RWPE1 (cell line): ENCODE measurements around the gene RPS6KB2.
A peak's percentile ranks its signal among the peaks of the same experiment; 100 is the strongest.

Experiments
- CTCF ChIA-PET: fragments of 350-600 bp; sonication (Branson Sonifier 250); formaldehyde crosslinking; extraction: SDS; loops from one replicate; lab custom pipeline; 2021; lab: Yijun Ruan, JAX
- POLR2A ChIA-PET: fragments of 400-600 bp; formaldehyde crosslinking; extraction: SDS; loops from one replicate; lab custom pipeline; 2020; ENCODE audit warnings: antibody characterized with exemption; ENCODE audit not compliant: low non-redundant PET; lab: Yijun Ruan, JAX
- DNase-seq: peaks from one replicate; pipeline ENCODE4 v3.0.0; 2012; ENCODE audit warnings: low spot score
- H3K27ac ChIP-seq: fragments of 450-650 bp; 2 replicates; pipeline ENCODE4 v1.5.1; 2017
- TF ChIP-seq, protein P1 (sequence below): fragments of 450-650 bp; conservative IDR thresholded peaks from 2 replicates; pipeline ENCODE4 v1.5.1; 2017; ENCODE audit warnings: low read depth, mild to moderate bottlenecking

RPS6KB2 gene

DNA sequence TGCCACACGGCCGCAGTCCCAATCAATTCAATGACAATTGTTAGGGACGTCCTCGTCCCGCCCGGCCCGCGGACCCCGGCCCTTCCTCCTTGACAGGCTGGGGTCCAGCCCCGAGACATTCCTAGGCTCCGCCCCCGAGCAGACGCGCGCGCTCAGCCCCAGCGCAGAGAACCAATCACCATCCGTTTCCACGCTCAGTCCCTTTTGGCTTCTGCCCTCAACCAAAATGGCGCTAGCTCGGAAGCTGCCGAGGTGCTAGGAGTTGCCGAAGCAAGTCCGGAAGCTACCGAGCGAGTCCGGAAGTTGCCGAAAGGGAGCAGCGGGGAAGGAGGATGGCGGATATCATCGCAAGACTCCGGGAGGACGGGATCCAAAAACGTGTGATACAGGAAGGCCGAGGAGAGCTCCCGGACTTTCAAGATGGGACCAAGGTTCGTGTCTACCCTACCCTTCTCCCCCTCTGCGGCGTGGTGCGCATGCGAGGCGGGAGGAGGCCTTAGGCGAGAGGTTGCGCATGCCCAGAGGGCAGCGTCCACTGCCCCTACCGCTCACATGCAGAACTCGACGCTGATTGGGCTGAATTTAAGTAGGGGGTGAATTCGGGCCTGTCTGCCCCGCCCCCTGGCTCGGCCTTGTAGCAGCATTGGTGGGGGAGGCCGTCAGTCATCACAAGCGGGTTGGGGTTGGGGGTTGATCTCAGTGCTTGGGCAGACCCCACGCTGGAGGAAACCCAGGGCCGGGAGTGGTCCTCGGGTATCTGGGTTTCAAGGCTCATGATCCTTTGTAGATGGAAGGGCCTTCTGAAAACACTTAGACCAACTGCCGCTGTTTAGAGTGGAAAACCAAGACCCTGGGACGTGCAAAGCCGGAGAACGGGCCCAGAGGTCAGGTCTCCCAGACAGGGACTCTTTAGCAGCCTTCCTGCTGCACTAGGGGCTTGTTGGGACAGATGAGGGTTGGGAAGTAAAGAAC lies 54.8 kb downstream of the RPS6KB2 start, which contains the start of gene AIP:
TSS of gene AIP (plus strand) at position 200 of the 972 bp plus-strand sequence. CDS start at position 333, 133 bp downstream.
- peak; percentile 98 for DNase-seq
- ChIA-PET CTCF (no interaction called here), POLR2A (interaction anchor here (1.0 kb wide), 1 partner anchor 14 kb away, joined by 5 read pairs; the partner anchor contains the start of gene TMEM134)
- H3K27ac ChIP-seq = peak within 1 kb of the TSS; percentile 81
- TF ChIP-seq, protein P1, sequence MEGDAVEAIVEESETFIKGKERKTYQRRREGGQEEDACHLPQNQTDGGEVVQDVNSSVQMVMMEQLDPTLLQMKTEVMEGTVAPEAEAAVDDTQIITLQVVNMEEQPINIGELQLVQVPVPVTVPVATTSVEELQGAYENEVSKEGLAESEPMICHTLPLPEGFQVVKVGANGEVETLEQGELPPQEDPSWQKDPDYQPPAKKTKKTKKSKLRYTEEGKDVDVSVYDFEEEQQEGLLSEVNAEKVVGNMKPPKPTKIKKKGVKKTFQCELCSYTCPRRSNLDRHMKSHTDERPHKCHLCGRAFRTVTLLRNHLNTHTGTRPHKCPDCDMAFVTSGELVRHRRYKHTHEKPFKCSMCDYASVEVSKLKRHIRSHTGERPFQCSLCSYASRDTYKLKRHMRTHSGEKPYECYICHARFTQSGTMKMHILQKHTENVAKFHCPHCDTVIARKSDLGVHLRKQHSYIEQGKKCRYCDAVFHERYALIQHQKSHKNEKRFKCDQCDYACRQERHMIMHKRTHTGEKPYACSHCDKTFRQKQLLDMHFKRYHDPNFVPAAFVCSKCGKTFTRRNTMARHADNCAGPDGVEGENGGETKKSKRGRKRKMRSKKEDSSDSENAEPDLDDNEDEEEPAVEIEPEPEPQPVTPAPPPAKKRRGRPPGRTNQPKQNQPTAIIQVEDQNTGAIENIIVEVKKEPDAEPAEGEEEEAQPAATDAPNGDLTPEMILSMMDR = no peak

DNA sequence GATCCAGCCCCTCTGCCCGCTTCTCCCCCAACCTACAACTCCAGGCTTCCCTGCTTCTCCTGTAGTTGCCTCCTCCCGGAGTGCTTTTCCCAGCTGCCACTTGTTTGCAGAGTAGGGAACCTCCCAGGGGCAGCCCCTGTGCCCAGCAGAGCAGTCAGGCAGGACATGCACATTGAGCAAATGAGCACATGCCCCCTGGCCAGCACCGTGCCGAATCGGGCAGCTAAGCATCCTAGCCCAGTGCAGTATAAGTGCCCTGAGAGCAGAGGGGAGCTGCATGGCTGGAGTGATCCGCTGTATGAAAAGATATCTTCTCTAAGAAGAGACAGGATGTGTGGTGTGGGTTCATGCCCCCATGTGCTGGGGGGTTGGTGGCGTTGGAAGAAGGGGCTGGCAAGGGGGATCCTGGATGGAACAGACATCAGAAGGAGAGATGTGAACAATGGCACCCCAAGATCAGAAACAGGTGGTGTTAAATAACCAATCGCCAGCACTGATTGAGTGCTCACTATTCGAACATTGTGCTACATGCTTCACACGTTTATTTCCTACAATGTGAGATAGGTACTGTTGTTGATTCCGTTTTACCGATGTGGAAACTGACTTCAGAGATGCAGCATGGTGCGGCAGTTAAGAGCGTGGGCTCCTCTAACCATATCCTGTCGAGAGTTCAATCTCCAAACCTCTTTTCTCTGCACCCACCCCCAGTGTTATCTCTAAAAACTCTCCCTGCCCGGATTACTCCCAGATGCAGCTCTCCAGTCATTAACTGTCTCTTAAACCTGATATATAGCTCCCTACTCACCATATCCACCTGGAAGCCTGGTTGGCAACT lies 55.8 kb downstream of the RPS6KB2 start:
- ChIA-PET CTCF (no interaction called here), POLR2A (no interaction called here)
- TF ChIP-seq, protein P1 = no peak
- DNase-seq = no peak
- H3K27ac ChIP-seq = peak overlapping the region; percentile 81

DNA sequence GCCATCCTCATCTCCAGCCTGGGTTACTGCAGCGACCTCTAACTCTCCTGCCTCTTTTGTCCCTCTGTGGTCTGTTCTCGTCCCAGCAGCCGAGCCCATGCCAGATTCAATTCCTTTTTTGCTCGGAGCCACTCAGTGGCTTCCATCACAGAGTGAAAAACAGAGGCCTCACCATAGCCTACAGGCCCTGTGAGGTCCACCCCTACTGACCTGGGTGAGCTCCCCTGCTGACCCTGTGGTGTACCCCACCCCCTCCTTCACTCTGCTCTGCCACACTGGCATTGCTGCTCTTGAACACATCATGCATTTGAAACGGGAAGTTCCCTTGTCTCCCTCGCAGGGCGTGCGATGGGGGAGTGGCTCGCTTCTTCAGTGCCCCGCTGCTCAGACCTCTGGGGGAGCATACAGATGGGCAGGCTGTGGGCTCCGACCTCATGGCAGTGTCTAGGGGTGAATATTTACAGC lies 56.6 kb downstream of the RPS6KB2 start:
- TF ChIP-seq, protein P1 = no peak
- POLR2A ChIA-PET = no interaction called here
- DNase-seq = no peak
- H3K27ac ChIP-seq = peak overlapping the region; percentile 34
- CTCF ChIA-PET = no interaction called here
